A549 (cell line): ENCODE data around the gene ROR2. TPM values are rescaled to one million over a fixed set of nuclear protein-coding genes. Genes with fewer than 3 reads are reported as not detected.

Experiments
- ATAC-seq, 2 experiments: fragments of 200-7000 bp in 1 of 2; fragments of >200 bp in 1 of 2; cut with Nextera tagmentation in 1 of 2; cut with Tn5 transposase in 1 of 2; 3 replicates each; pipeline versions ENCODE4 v1.8.0 to v1.9.1; 2018 to 2020; ENCODE audit warnings: mild to moderate bottlenecking in 1 of 2, moderate library complexity in 1 of 2
- CTCF ChIA-PET: fragments of 300-600 bp; sonication (Branson Sonifier 250); formaldehyde crosslinking; extraction: SDS; loops from one replicate; lab custom pipeline; 2021; ENCODE audit warnings: antibody characterized with exemption, inconsistent platforms; lab: Yijun Ruan, JAX
- POLR2A ChIA-PET: fragments of 350-600 bp; formaldehyde crosslinking; extraction: SDS; loops from one replicate; lab custom pipeline; 2021; ENCODE audit warnings: antibody characterized with exemption, inconsistent platforms; lab: Yijun Ruan, JAX
- DNase-seq, 2 experiments: peaks; one replicate each; pipeline versions ENCODE4 v3.0.0 to v3.0.0-alpha.2; 2011 to 2016; ENCODE audit warnings: low read depth in 1 of 2, low spot score in 1 of 2
- FAIRE-seq: peaks from 2 replicates; lab custom pipeline; 2011; peaks lifted over from hg19 to GRCh38; lab: Jason Lieb, UNC
- H3K27ac ChIP-seq, 2 experiments: fragments of >200 bp; sonication (Bioruptor Twin); formaldehyde crosslinking; 3 replicates each; pipeline ENCODE4 v1.5.1; 2016 to 2017
- H3K4me1 ChIP-seq: fragments of >200 bp; sonication (Bioruptor Twin); formaldehyde crosslinking; 3 replicates; pipeline ENCODE4 v1.6.1; 2016
- H3K4me2 ChIP-seq: fragments of >200 bp; sonication (Bioruptor Twin); formaldehyde crosslinking; 3 replicates; pipeline ENCODE4 v1.6.1; 2016
- H3K4me3 ChIP-seq: fragments of >200 bp; sonication (Bioruptor Twin); formaldehyde crosslinking; 3 replicates; pipeline ENCODE4 v1.5.1; 2016
- H3K9me3 ChIP-seq: fragments of >200 bp; sonication (Bioruptor Twin); formaldehyde crosslinking; 3 replicates; pipeline ENCODE4 v1.6.1; 2016
- BHLHE40 ChIP-seq: IDR thresholded peaks from 2 replicates; pipeline ENCODE4 v1.6.1; 2012; ENCODE audit warnings: low read depth, low read length, inconsistent platforms
- CBX8 ChIP-seq: fragments of 200-600 bp; sonication (generic); IDR thresholded peaks from 2 replicates; pipeline ENCODE4 v1.6.1; 2016
- CEBPB ChIP-seq, 2 experiments: fragments of >200 bp in 1 of 2; sonication (Bioruptor Twin) in 1 of 2; formaldehyde crosslinking in 1 of 2; IDR thresholded peaks; 2 replicates each; pipeline ENCODE4 v1.6.1; 2012 to 2016
- CHD4 ChIP-seq: fragments of 200-600 bp; sonication (generic); IDR thresholded peaks from 2 replicates; pipeline ENCODE4 v1.6.1; 2016; ENCODE audit warnings: antibody characterized with exemption, mild to moderate bottlenecking, borderline replicate concordance
- EHMT2 ChIP-seq: fragments of 200-600 bp; sonication (generic); IDR thresholded peaks from 2 replicates; pipeline ENCODE4 v1.6.1; 2016; ENCODE audit warnings: antibody characterized with exemption, low read depth, mild to moderate bottlenecking, moderate library complexity
- FOXS1 ChIP-seq: fragments of 250-450 bp; sonication (Bioruptor Pico); IDR thresholded peaks from 2 replicates; pipeline ENCODE4 v1.5.0; 2020; ENCODE audit warnings: mild to moderate bottlenecking, moderate library complexity
- GATA3 ChIP-seq: IDR thresholded peaks from 2 replicates; pipeline ENCODE4 v1.6.1; 2012; ENCODE audit warnings: borderline replicate concordance
- HES2 ChIP-seq: fragments of >200 bp; sonication (Bioruptor Twin); formaldehyde crosslinking; IDR thresholded peaks from 2 replicates; pipeline ENCODE4 v1.6.1; 2016
- HOXA7 ChIP-seq: fragments of 250-450 bp; sonication (Bioruptor Pico); IDR thresholded peaks from 2 replicates; pipeline ENCODE4 v1.5.0; 2020; ENCODE audit warnings: mild to moderate bottlenecking, moderate library complexity
- HOXB13 ChIP-seq: fragments of 250-450 bp; sonication (Bioruptor Pico); IDR thresholded peaks from 2 replicates; pipeline ENCODE4 v1.5.0; 2020; ENCODE audit warnings: low read depth, mild to moderate bottlenecking, moderate library complexity
- KDM1A ChIP-seq: fragments of 200-600 bp; sonication (generic); IDR thresholded peaks from 2 replicates; pipeline ENCODE4 v1.6.1; 2016; ENCODE audit warnings: low read depth, mild to moderate bottlenecking
- NR3C1 ChIP-seq: fragments of >200 bp; sonication (Bioruptor Twin); formaldehyde crosslinking; IDR thresholded peaks from 3 replicates; pipeline ENCODE4 v1.6.1; 2017
- PHF8 ChIP-seq: fragments of 200-600 bp; sonication (generic); IDR thresholded peaks from 2 replicates; pipeline ENCODE4 v1.6.1; 2016; ENCODE audit warnings: low read depth, mild to moderate bottlenecking, antibody characterized with exemption, moderate library complexity, borderline replicate concordance
- RFX5 ChIP-seq: fragments of 450-650 bp; IDR thresholded peaks from 2 replicates; pipeline ENCODE4 v1.7.1; 2014; ENCODE audit warnings: antibody characterized with exemption, mild to moderate bottlenecking, moderate library complexity
- SMC3 ChIP-seq: fragments of >200 bp; sonication (Bioruptor Twin); formaldehyde crosslinking; IDR thresholded peaks from 3 replicates; pipeline ENCODE4 v1.6.1; 2018; ENCODE audit warnings: inconsistent platforms
- ZC3H11A ChIP-seq: fragments of 450-650 bp; IDR thresholded peaks from 2 replicates; pipeline ENCODE4 v1.6.1; 2014; ENCODE audit warnings: antibody characterized with exemption, mild to moderate bottlenecking
- ZNF302 ChIP-seq: fragments of 250-450 bp; sonication (Bioruptor Pico); IDR thresholded peaks from 2 replicates; pipeline ENCODE4 v1.9.0; 2021; ENCODE audit warnings: inconsistent platforms, mild to moderate bottlenecking, moderate library complexity
- ZSCAN20 ChIP-seq: fragments of 250-450 bp; sonication (Bioruptor Pico); IDR thresholded peaks from 2 replicates; pipeline ENCODE4 v1.8.0; 2022; ENCODE audit warnings: mild to moderate bottlenecking, moderate library complexity
- WGBS: methylation state at CpG from one replicate; pipeline ENCODE4 v1.1.6; 2017; ENCODE audit errors: missing lambda C conversion rate; 5-methylcytosine and 5-hydroxymethylcytosine counted together
- polyA plus RNA-seq, 4 experiments: library from polyadenylated mRNA; depleted of rRNA in 3 of 4; stranded (reverse); fragments of >200 nt; fragmentation: RNase III in 1 of 4; extraction: RNeasy Plus Mini Kit Qiagen cat#74134 plus additional on column Dnase treatment in 1 of 4; gene quantifications; 2 replicates in 3 of 4; 3 replicates in 1 of 4; pipeline ENCODE4 v1.2.3, GENCODE V29; 2011 to 2017
- TF ChIP-seq, protein P1 (sequence below): fragments of 250-450 bp; sonication (Bioruptor Pico); IDR thresholded peaks from 2 replicates; pipeline ENCODE4 v1.5.0; 2020; ENCODE audit warnings: low read depth, mild to moderate bottlenecking, moderate library complexity
- TF ChIP-seq, protein P2 (sequence below): fragments of 200-600 bp; sonication (generic); IDR thresholded peaks from 2 replicates; pipeline ENCODE4 v1.6.1; 2016; ENCODE audit warnings: antibody characterized with exemption, mild to moderate bottlenecking, moderate library complexity
- TF ChIP-seq, protein P3 (sequence below): fragments of >200 bp; sonication (Bioruptor Twin); formaldehyde crosslinking; IDR thresholded peaks from 3 replicates; pipeline ENCODE4 v1.6.1; 2016
- TF ChIP-seq, protein P4 (sequence below): fragments of 150-350 bp; IDR thresholded peaks from 2 replicates; pipeline ENCODE4 v1.6.1; 2014; ENCODE audit warnings: low read depth, mild to moderate bottlenecking, low read length

The ROR2 gene
- polyA plus RNA-seq, 2 of the 4 experiments (the other 2 are of a cell fraction), result 0.12 to 0.53 TPM

DNA sequence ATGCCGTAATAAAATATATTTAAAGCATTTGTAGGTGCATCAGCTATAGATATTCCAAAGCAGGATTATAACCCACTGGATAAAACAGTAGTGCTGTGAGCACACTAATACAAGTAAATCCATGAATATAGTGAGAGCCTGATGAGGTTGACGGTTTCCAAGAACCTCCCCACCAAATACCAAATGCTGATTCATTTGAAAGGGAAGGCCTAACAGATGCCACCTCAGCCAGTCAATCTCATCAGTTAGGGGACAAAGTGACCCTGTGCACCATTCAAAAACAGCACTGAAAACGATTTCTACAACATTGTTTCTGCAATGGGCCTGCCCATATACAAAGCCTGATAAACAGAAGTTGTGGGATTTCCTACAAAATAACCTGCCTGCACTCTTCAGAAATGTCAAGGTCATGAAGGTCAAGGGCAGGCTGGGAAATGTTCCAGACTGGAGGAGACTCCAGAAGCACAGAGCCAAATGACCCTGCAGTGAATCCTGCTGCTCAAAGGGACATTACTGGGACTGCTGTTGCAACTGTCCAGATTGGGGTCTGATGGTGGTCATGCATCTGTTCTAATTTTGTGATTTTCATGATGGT, 69.6 kb downstream of the ROR2 start:
- CTCF ChIA-PET, result no interaction called here
- 57% methylated on average over 3 of the region's 3 CpGs for WGBS
- no peaks in the 10 kb centered on the region for H3K9me3 ChIP-seq
- TF ChIP-seq EHMT2, result no peak
- no peak for TF ChIP-seq RFX5
- no peak for TF ChIP-seq SMC3
- TF ChIP-seq ZSCAN20 (CRISPR knock-in tag), result no peak
- TF ChIP-seq, protein P1, sequence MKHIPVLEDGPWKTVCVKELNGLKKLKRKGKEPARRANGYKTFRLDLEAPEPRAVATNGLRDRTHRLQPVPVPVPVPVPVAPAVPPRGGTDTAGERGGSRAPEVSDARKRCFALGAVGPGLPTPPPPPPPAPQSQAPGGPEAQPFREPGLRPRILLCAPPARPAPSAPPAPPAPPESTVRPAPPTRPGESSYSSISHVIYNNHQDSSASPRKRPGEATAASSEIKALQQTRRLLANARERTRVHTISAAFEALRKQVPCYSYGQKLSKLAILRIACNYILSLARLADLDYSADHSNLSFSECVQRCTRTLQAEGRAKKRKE (CRISPR knock-in tag), result no peak
- TF ChIP-seq, protein P2, sequence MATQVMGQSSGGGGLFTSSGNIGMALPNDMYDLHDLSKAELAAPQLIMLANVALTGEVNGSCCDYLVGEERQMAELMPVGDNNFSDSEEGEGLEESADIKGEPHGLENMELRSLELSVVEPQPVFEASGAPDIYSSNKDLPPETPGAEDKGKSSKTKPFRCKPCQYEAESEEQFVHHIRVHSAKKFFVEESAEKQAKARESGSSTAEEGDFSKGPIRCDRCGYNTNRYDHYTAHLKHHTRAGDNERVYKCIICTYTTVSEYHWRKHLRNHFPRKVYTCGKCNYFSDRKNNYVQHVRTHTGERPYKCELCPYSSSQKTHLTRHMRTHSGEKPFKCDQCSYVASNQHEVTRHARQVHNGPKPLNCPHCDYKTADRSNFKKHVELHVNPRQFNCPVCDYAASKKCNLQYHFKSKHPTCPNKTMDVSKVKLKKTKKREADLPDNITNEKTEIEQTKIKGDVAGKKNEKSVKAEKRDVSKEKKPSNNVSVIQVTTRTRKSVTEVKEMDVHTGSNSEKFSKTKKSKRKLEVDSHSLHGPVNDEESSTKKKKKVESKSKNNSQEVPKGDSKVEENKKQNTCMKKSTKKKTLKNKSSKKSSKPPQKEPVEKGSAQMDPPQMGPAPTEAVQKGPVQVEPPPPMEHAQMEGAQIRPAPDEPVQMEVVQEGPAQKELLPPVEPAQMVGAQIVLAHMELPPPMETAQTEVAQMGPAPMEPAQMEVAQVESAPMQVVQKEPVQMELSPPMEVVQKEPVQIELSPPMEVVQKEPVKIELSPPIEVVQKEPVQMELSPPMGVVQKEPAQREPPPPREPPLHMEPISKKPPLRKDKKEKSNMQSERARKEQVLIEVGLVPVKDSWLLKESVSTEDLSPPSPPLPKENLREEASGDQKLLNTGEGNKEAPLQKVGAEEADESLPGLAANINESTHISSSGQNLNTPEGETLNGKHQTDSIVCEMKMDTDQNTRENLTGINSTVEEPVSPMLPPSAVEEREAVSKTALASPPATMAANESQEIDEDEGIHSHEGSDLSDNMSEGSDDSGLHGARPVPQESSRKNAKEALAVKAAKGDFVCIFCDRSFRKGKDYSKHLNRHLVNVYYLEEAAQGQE, result no peak
- TF ChIP-seq, protein P3, sequence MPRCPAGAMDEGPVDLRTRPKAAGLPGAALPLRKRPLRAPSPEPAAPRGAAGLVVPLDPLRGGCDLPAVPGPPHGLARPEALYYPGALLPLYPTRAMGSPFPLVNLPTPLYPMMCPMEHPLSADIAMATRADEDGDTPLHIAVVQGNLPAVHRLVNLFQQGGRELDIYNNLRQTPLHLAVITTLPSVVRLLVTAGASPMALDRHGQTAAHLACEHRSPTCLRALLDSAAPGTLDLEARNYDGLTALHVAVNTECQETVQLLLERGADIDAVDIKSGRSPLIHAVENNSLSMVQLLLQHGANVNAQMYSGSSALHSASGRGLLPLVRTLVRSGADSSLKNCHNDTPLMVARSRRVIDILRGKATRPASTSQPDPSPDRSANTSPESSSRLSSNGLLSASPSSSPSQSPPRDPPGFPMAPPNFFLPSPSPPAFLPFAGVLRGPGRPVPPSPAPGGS, result no peak
- no peak for TF ChIP-seq HOXB13 (CRISPR knock-in tag)
- no peak for TF ChIP-seq GATA3
- TF ChIP-seq, protein P4, sequence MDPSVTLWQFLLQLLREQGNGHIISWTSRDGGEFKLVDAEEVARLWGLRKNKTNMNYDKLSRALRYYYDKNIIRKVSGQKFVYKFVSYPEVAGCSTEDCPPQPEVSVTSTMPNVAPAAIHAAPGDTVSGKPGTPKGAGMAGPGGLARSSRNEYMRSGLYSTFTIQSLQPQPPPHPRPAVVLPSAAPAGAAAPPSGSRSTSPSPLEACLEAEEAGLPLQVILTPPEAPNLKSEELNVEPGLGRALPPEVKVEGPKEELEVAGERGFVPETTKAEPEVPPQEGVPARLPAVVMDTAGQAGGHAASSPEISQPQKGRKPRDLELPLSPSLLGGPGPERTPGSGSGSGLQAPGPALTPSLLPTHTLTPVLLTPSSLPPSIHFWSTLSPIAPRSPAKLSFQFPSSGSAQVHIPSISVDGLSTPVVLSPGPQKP, result no peak
- no peak for TF ChIP-seq HOXA7 (CRISPR knock-in tag)
- no peak for TF ChIP-seq HES2
- TF ChIP-seq NR3C1, result no peak
- TF ChIP-seq FOXS1 (CRISPR knock-in tag), result no peak
- no peak for TF ChIP-seq CEBPB (IDR thresholded peaks at IDR 0.05)
- TF ChIP-seq CBX8, result no peak
- no peak for TF ChIP-seq PHF8
- TF ChIP-seq ZNF302 (CRISPR knock-in tag), result no peak
- TF ChIP-seq KDM1A, result no peak
- TF ChIP-seq, all 56 proteins: peak for 0
- ATAC-seq (no peak), FAIRE-seq (no peak), DNase-seq (no peak)
- POLR2A ChIA-PET, result no interaction called here
- Histone ChIP-seq H3K27ac (no peak overlapping the region), H3K4me2 (no peak overlapping the region), H3K4me3 (no peak overlapping the region), H3K4me1 (no peaks in the 10 kb centered on the region)

GRCh38 chr9:91879231-91879630, 70.8 kb downstream of the ROR2 start:
- H3K4me2 ChIP-seq, result no peak overlapping the region
- ChIA-PET CTCF (interaction anchor here (0.6 kb wide), 2 partner anchors 51 to 131 kb away, joined by 3 read pairs; no protein-coding TSS in a partner anchor), POLR2A (no interaction called here)
- no peaks in the 10 kb centered on the region for H3K4me1 ChIP-seq
- ATAC-seq (no peak), DNase-seq (no peak), FAIRE-seq (no peak)
- TF ChIP-seq CHD4 (no peak), EHMT2 (no peak), BHLHE40 (no peak), ZC3H11A (no peak)
- H3K9me3 ChIP-seq, result no peaks in the 10 kb centered on the region
- WGBS, result 70% methylated on average over 1 of the region's 1 CpG
- no peak overlapping the region for H3K4me3 ChIP-seq
- no peak overlapping the region for H3K27ac ChIP-seq
